Stimulated activated CD4-positive, alpha-beta T cell treated with anti-CD3 and anti-CD28 coated beads, Interleukin-1b, Interleukin-23, amount 100 ng/mL, for 48 hours (primary cell): ENCODE data around the gene C11orf52.
"Not testable (repeated sequence)": the region's sequence is repeated elsewhere in the genome, so short reads cannot be mapped to it uniquely, and the experiment has no call there.

Experiments used
- DNase-seq: peaks from one replicate; pipeline ENCODE4 v3.0.0-alpha.2; 2020

The C11orf52 gene, protein sequence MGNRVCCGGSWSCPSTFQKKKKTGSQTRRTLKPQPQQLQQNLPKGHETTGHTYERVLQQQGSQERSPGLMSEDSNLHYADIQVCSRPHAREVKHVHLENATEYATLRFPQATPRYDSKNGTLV

GRCh38 chr11:111918390-111919256, at the start of gene C11orf52:
Gene C11orf52, plus strand, starts transcription at chr11:111918913. Its CDS starts 60 bp downstream, at chr11:111918973.
- DNase-seq, result no peak

- DNase-seq, result no peak
Measured at GRCh38 chr11:111870113-111870512, 48.6 kb upstream of the C11orf52 start.

DNA sequence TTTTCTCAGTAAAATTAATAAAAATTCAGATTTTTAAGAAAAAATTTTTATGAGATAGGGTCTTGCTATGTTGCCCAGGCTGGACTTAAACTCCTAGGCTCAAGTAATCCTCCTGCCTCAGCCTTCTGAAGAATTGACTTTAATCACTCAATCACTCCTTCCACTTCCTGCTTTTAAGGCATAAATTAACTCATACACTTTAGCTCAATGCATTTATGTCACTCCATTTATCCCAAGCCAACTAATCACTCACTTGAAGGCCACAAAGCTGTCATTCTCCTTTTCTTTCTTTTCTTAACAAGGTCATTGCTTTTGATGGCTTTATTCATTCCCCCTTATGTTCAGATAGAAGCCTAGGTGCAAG, 48.2 kb upstream of the C11orf52 start:
- no peak for DNase-seq

DNA sequence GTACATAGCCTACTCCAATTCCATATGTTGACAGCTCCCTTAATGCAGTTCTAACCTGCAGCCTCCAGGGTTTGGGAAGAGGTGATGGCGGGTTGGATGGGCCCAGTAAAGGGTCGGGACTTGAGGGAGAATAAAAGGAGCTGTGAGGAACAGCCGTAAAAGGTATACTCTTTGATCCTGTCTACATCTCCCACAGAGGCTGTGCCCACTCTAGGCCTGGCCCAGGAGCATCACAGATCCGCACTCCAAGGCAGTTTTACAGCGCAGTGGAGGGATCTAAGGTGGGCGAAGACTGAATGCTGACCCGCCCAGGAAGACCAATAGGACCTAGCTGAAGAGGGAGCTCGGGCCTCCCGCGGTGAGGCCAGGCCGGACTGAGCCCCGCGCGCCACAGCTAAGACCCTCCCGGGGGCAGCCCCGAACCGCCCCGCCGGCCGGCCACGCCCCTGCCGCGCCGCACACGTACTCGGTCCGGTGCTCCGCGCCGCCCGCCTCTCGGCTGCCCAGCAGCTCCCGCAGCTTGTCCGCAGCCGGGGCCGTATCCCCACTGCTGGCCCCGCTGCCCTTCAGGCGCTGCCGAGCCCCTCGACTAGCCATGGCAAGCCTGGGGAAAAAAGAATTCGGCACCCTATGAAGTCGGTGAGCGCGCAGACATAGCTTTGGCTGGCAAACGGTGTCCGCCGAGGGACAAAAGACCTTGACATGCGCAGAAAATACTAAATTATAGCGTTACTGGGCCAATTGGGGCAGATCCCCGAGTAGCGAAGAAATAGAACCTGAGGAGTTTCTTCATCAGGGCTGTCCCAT, 47.6 kb upstream of the C11orf52 start, which contains the start of gene ALG9:
Gene ALG9, minus strand, starts transcription at position 696 of the 807 bp plus-strand sequence. Its CDS starts 99 bp downstream, at position 597.
- peak; percentile 85 for DNase-seq

- no peak for DNase-seq
Measured at GRCh38 chr11:111871693-111872161, 47.0 kb upstream of the C11orf52 start.

DNA sequence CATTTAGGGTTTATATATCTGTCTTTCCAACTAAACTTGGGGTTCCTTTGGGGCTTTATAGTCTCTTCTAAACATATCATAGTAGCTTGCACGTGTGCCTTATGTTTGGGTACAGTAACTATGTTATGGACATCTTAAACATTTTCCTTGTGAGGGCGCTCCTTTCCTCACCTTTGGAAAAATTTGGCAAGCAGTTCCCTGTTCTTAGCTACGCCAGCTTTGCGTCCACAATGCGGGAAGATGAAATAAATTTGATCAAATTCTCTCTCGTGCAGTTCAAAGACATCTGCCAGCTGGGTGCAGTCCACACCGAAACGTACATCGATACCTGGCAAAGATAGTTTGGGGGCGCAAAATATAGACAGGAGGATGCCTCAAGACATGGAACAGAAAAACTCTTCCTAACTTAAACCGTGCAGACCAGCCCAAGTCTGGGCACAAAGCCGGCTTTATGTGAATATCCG, 40.3 kb upstream of the C11orf52 start:
- no peak for DNase-seq

GRCh38 chr11:111878849-111879636, 39.7 kb upstream of the C11orf52 start, which contains the start of the genes CFAP68 and FDXACB1:
Gene CFAP68, plus strand, starts transcription at chr11:111879541. Its CDS starts 20 bp downstream, at chr11:111879561.
Gene FDXACB1, minus strand, starts transcription at chr11:111879165. Its CDS starts 33 bp downstream, at chr11:111879132.
- DNase-seq, result peak; percentile 95

GRCh38 chr11:111879637-111879960, 39.1 kb upstream of the C11orf52 start:
- DNase-seq, result no peak

DNA sequence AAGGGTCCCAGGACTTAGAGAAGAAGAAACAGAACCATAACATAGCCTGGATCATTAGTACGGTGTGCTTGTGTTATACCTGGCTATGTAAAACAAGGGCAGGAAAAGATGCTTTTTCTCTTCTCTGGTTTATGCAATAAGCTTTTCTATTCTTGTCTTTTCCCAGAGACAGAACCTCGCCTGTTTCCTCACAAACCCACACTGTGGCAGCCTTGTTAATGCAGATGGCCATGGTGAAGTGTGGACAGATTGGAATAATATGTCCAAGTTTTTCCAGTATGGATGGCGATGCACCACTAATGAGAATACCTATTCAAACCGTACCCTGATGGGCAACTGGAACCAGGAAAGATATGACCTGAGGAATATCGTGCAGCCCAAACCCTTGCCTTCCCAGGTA, 36.5 kb upstream of the C11orf52 start:
- no peak for DNase-seq

DNA sequence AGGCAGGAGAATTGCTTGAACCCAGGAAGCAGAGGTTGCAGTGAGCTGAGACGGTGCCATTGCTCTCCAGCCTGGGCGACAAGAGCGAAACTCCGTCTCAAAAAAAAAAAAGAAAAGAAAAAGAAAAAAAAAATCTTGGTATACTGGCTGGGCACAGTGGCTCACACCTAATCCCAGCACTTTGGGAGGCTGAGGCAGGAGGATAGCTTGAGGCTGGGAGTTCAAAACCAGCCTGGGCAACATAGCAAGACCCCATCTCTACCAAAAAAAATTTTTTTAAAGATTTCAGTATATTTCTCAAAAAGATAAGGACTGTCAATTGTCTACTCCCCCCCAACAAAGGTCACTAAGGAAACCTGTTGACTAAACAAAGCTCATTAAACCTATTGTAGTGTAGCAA, 33.7 kb upstream of the C11orf52 start:
- DNase-seq, result not testable (repeated sequence)

GRCh38 chr11:111886032-111886431, 32.7 kb upstream of the C11orf52 start:
- DNase-seq, result no peak

GRCh38 chr11:111886844-111887243, 31.9 kb upstream of the C11orf52 start:
- no peak for DNase-seq

DNA sequence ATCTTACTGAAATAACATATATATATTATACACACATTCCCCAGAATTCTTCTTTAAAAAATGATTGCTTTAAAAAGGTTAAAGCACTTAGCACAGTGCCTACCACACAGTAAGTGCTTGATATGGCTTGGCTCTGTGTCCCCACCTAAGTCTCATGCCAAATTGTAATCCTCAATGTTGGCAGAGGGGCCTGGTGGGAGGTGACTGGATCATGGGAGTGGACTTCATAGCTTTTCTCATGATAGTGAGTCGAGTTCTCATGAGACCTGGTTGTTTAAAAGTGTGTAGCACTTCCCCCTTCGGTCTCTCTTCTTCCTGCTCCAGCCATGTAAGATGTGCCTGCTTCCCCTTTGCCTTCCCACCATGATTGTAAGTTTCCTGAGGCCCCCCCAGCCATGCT, 13.3 kb upstream of the C11orf52 start:
- no peak for DNase-seq

DNA sequence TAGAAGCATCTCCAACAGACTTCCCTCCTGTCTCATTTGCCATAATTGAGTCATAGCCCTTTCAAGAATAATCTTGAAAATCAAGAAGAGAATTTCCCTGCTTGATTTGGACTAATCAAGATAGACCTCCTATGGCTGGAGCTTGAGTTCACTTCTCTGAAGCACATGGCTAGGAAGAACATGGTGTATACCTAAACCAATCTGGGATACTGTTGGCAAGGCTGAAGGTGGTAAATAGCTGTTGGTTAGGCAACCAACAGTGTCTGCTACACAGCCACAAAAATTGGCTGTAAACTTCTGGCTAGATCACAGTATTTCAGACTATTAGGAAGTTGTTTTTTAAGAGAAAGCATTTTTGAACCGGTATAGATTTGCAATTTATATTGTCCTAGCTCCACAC, 12.0 kb upstream of the C11orf52 start:
- DNase-seq, result no peak

DNA sequence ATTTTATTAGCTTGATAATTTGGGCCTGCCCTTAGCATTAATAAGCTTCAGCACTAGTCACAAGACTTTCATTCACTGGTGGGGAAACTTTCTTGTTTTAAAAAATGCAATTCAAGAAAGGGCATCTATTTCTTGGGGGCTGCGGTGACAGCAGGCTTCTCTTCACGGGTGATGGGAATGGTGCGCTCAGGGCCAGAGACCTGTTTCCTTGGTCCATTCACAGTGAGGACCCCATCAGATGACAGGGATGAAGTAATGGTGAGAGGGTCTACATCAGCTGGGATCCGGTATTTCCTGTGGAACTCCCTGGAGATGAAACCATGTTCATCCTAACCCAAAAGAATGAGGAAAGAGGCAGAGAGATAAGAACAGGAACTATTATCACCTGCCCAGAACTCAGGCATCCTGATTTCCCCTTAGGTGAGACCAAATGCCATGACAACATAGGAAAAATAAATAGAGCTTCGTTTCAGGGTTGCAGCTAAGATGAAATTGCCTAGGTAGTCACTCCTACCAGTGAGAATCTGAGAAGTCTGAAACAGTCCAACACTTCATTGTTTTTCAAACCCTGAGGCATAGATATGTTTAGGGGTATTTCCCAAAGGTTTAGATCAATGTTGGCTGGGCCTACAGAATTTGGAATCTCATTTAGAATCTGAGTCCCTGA, 9.9 kb upstream of the C11orf52 start:
- no peak for DNase-seq

GRCh38 chr11:111909378-111909777, 9.3 kb upstream of the C11orf52 start:
- no peak for DNase-seq

DNA sequence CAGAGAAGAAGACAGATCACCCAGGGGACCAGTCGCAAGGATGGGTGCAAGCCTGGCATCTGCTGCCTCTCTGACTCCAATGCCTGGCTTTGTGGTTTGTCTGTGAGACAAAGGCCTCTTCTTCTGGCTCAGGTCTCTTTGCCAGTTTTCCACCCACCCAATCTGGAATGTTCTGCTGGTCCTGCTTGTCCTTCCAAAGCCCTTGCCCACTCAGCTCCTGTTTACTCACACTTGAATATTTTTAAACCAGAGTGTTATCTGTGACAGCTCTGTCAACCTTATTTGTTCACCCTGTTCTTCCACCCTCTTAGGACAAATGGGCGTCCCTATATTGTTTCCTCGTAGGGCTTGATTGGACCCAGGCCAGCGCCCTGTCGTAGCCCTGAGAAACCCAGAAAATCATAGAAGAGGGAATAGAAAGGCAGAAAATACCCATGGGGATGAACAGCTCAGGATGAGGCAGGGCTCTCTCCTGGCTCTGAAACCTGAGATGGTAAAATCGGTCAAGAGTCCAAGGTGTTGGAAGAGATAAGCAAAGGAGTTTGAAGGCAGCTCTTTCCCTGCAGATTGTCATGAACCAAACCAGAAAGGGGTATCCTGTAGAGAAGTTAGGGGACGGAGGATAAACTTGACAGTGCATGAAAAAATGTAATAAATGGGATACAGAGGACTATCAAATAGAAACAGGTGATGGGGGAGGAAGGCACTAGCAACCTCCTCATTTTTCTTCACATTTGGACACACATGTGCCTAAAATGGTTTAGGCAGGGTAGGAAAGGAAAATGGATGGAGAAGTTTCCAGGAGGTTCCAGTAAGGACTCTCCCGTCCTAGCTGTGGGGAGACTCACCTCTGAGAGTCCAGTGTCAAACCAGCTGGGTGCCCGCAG, 7.8 kb upstream of the C11orf52 start:
- no peak for DNase-seq

DNA sequence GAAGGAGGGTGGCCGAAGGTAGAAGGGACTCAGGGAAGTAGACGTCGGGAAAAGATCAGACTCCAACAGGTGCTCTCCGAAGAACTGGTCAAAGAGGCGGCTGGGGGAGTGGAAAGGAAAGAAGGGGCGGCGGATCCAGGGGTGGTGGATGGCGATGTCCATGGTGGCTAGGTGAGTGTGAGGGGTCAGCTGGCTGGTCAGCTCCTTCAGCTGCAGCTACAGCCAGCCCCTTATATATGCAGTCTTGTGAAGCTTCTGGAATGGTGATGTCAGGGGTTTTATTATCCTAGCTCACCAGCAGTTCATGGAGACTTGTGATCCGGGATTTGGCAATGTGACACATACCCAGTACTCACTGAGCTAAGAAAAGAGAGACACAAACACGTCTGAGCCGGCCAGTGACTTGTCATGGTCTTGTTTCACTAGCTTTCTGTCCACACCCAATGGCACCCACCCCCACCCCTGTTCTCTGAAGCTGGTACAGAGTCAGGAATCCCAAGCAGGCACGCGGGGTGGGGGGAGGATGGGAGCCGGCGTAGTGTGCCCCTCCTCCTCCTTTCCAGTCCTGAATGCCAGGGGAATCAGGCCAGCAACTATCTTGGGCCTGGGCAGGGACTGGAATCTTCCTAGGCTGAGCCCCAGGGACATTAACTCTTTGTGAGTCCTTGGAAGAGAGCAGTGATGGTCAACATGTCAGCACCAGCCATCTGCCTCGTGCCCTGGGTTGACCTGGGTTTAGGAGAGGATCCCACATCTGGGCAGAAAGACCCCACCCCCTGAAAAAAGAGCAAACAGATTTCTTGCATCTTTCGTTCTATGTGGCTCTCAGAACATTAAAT, 6.9 kb upstream of the C11orf52 start, which contains the start of gene CRYAB:
Gene CRYAB, minus strand, starts transcription at position 208 of the 839 bp plus-strand sequence. Its CDS starts 46 bp downstream, at position 162.
- no peak for DNase-seq

DNA sequence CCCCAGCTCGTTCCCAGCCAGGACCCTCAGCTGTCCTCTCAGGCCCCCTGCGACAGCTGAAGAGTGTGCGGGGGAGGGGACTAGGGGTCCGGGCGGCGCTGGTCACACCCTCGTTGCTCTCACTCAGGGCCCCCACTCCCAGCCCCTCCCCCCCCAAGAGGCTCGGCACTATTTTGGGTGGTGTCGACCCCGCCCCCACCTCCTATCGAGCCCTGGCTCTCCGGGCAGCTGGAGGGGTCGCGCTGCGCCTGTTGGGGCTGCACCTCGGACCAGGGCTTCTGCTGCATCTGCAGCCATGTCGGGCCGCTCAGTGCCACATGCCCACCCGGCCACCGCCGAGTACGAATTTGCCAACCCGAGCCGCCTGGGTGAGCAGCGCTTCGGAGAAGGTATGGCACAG, 6.2 kb upstream of the C11orf52 start, which contains the start of gene HSPB2:
Gene HSPB2, plus strand, starts transcription at position 200 of the 400 bp plus-strand sequence. Its CDS starts 96 bp downstream, at position 296.
- DNase-seq, result no peak
